DND-41 (cell line): ENCODE measurements around the gene RNF112.

Experiments
- ATAC-seq: fragments of 200-7000 bp; cut with Tn5 transposase; 3 replicates; pipeline ENCODE4 v1.9.1; 2021; ENCODE audit warnings: low read depth; ENCODE audit not compliant: insufficient read depth
- DNase-seq: peaks from one replicate; pipeline ENCODE4 v3.0.0-alpha.2; 2020
- H2AFZ ChIP-seq: 2 replicates; pipeline ENCODE4 v1.6.0; 2012; ENCODE audit warnings: low read depth, low read length
- H3K27ac ChIP-seq: 2 replicates; pipeline ENCODE4 v1.5.1; 2012; ENCODE audit warnings: low read length, inconsistent platforms
- H3K27me3 ChIP-seq: fragments of 200-600 bp; sonication (generic); 2 replicates; pipeline ENCODE4 v1.6.0; 2012; ENCODE audit warnings: low read length, mild to moderate bottlenecking, inconsistent platforms; ENCODE audit not compliant: insufficient read depth, poor library complexity
- H3K36me3 ChIP-seq: 2 replicates; pipeline ENCODE4 v1.5.1; 2012; ENCODE audit warnings: low read length, inconsistent platforms; ENCODE audit not compliant: insufficient read depth
- H3K4me1 ChIP-seq: 2 replicates; pipeline ENCODE4 v1.5.1; 2012; ENCODE audit warnings: mild to moderate bottlenecking, low read length; ENCODE audit not compliant: insufficient read depth
- H3K4me2 ChIP-seq: 2 replicates; pipeline ENCODE4 v1.6.0; 2012; ENCODE audit warnings: mild to moderate bottlenecking, moderate library complexity, low read length, inconsistent platforms; ENCODE audit not compliant: insufficient read depth
- H3K4me3 ChIP-seq, 2 experiments: fragments of 200-600 bp in 1 of 2; shearing (Covaris generic) in 1 of 2; 2 replicates each; pipeline ENCODE4 v1.5.1; 2012 to 2016; ENCODE audit warnings: inconsistent platforms in 2 of 2, low read length in 2 of 2, mild to moderate bottlenecking in 2 of 2, low read depth in 1 of 2, moderate library complexity in 1 of 2
- H3K79me2 ChIP-seq: 2 replicates; pipeline ENCODE4 v1.6.0; 2012; ENCODE audit warnings: low read length, inconsistent platforms; ENCODE audit not compliant: insufficient read depth
- H3K9ac ChIP-seq: 2 replicates; pipeline ENCODE4 v1.6.0; 2012; ENCODE audit warnings: low read depth, mild to moderate bottlenecking, inconsistent platforms, low read length, moderate library complexity
- H3K9me3 ChIP-seq: 2 replicates; pipeline ENCODE4 v1.5.1; 2012; ENCODE audit warnings: low read length, moderate library complexity, mild to moderate bottlenecking, inconsistent platforms; ENCODE audit not compliant: insufficient read depth, severe bottlenecking
- H4K20me1 ChIP-seq: 2 replicates; pipeline ENCODE4 v1.6.0; 2012; ENCODE audit warnings: low read length; ENCODE audit not compliant: insufficient read depth
- EZH2 ChIP-seq: IDR thresholded peaks from 3 replicates; pipeline ENCODE4 v1.6.1; 2012; ENCODE audit warnings: borderline replicate concordance, low read depth, mild to moderate bottlenecking, moderate library complexity, low read length, inconsistent platforms; ENCODE audit not compliant: severe bottlenecking
- TF ChIP-seq, protein P1 (sequence below): IDR thresholded peaks from 2 replicates; pipeline ENCODE4 v1.5.1; 2012; ENCODE audit warnings: borderline replicate concordance, low read length, moderate library complexity, mild to moderate bottlenecking; ENCODE audit not compliant: poor library complexity, severe bottlenecking; ENCODE audit errors: extremely low read depth

Gene RNF112

DNA sequence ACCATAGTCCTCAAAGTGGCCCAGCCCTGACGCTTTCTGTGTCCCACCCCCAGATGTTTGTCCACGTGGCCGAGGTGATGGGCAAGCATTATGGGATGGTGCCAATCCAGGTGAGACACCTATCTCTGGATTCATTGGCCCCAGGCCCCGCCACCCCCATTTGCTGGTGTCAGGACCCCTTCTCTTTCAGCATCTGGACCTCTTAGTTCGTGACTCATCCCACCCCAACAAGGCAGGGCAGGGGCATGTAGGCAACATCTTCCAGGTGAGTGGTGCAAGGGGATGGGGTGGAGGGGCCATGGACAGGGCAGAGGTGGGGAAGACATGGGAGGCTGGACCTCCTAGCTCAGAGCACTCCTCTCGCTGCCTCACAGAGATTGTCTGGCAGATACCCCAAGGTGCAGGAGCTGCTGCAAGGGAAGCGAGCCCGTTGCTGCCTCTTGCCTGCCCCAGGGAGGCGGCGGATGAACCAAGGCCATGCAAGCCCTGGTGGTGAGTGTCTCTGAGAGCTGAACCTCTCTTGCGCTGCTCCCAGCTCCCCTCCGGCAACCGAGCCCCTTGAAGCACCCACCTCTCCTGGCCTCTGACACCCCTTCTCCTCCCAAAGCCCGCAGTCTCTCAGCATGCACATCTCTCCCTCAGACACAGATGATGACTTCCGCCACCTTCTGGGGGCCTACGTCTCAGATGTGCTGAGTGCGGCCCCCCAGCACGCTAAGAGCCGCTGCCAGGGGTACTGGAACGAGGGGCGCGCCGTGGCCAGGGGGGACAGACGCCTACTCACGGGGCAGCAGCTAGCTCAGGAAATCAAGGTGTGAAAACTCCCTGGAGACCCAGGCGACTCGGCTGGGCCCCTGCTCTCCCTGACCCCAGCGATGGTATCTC lies 3.6 kb downstream of the RNF112 start:
- Histone ChIP-seq H3K79me2 (no peaks in the 10 kb centered on the region), H3K36me3 (no peaks in the 10 kb centered on the region), H3K27ac (no peak overlapping the region), H3K27me3 (peaks cover 13% of the 10 kb centered on the region), H3K4me2 (no peak overlapping the region), H2AFZ (no peak overlapping the region), H3K4me3 (no peak overlapping the region), H3K4me1 (no peaks in the 10 kb centered on the region), H3K9ac (no peak overlapping the region), H3K9me3 (no peaks in the 10 kb centered on the region), H4K20me1 (no peaks in the 10 kb centered on the region; the same call in 1 of the 2 replicates)
- no peak for TF ChIP-seq EZH2
- TF ChIP-seq, protein P1, sequence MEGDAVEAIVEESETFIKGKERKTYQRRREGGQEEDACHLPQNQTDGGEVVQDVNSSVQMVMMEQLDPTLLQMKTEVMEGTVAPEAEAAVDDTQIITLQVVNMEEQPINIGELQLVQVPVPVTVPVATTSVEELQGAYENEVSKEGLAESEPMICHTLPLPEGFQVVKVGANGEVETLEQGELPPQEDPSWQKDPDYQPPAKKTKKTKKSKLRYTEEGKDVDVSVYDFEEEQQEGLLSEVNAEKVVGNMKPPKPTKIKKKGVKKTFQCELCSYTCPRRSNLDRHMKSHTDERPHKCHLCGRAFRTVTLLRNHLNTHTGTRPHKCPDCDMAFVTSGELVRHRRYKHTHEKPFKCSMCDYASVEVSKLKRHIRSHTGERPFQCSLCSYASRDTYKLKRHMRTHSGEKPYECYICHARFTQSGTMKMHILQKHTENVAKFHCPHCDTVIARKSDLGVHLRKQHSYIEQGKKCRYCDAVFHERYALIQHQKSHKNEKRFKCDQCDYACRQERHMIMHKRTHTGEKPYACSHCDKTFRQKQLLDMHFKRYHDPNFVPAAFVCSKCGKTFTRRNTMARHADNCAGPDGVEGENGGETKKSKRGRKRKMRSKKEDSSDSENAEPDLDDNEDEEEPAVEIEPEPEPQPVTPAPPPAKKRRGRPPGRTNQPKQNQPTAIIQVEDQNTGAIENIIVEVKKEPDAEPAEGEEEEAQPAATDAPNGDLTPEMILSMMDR: no peak
- no peak for DNase-seq
- ATAC-seq: no peak

DNA sequence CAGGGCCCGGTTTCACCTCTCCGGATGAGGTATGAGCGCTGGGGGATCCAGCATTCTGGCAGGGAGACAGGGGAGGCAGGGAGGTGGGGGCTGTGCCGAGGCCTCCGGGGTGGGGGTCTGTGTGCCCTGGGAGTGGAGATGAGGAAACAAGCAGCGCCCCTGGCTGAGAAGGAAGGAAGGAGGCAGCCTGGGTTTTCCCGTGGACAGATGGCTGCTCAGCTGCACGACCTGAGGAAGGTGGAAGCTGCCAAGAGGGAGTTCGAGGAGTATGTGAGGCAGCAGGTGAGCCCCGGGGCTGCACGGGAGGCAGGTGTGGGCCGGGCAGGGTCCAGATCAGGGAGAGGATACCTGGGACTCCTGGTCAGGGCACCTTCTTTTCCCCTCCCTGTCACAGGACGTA lies 4.3 kb downstream of the RNF112 start:
- no peak for ATAC-seq
- TF ChIP-seq EZH2: no peak
- TF ChIP-seq, protein P1: no peak
- DNase-seq: no peak

DNA sequence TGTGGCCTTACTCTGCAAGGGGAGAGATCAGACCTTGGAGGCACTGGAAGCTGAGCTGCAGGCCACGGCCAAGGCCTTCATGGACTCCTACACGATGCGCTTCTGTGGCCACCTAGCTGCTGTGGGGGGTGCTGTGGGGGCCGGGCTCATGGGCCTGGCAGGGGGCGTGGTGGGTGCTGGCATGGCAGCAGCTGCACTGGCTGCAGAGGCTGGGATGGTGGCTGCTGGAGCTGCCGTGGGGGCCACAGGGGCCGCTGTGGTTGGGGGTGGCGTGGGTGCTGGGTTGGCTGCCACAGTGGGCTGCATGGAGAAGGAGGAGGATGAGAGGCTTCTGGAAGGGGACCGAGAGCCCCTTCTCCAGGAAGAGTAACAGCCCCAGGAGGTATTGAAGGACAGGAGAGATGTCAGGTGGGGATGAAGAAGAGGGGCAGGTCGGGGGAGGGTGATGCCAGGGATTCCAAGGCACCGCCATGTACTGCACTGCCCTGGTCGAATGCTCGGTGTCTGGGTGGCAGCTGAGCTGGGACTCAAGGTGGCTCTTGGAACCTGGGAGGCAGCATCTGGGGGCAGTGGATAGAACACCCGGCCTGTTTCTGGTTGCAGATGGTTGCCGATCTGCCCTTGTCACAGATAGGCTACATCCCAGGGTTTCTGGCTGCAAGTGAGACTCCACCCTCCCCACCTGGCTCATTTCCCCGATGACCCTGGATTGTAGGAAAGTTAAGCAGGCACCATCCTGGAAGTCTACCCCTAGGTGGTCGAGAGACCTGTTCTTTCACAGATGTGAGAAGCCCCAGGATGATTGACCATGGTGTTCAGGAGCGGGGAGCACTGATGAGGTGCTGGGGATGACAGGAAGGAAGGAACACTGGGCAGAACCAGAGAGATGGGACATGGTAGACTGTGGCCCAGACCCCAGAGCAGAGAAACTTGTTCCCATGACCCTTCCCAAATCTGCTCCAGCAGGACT lies 5.1 kb downstream of the RNF112 start:
- H4K20me1 ChIP-seq: no peaks in the 10 kb centered on the region; the same call in 1 of the 2 replicates
- no peak overlapping the region for H3K9ac ChIP-seq
- no peak overlapping the region for H3K4me3 ChIP-seq
- H3K4me1 ChIP-seq: no peaks in the 10 kb centered on the region
- no peak overlapping the region for H3K27ac ChIP-seq
- TF ChIP-seq, protein P1: no peak
- TF ChIP-seq EZH2: no peak
- DNase-seq (no peak), ATAC-seq (no peak)
- H2AFZ ChIP-seq: no peak overlapping the region
- H3K9me3 ChIP-seq: no peaks in the 10 kb centered on the region
- H3K4me2 ChIP-seq: no peak overlapping the region
- no peaks in the 10 kb centered on the region for H3K79me2 ChIP-seq
- H3K36me3 ChIP-seq: no peaks in the 10 kb centered on the region
- peaks cover 9% of the 10 kb centered on the region for H3K27me3 ChIP-seq

More for the DNA sequence above, 4.3 kb downstream of the RNF112 start:
- no peak overlapping the region for H3K4me3 ChIP-seq
- no peak overlapping the region for H3K4me2 ChIP-seq
- no peak overlapping the region for H3K27ac ChIP-seq
- H2AFZ ChIP-seq: no peak overlapping the region
- no peak overlapping the region for H3K9ac ChIP-seq
- H3K4me1 ChIP-seq: no peaks in the 10 kb centered on the region
- H4K20me1 ChIP-seq: no peaks in the 10 kb centered on the region; the same call in 1 of the 2 replicates
- no peaks in the 10 kb centered on the region for H3K79me2 ChIP-seq
- no peaks in the 10 kb centered on the region for H3K36me3 ChIP-seq
- peaks cover 10% of the 10 kb centered on the region for H3K27me3 ChIP-seq
- no peaks in the 10 kb centered on the region for H3K9me3 ChIP-seq
